Ramos (cell line): ENCODE results near the gene SLC7A6.

Source experiments
- in situ Hi-C: fragments of 300-500 bp; cut with MboI; formaldehyde crosslinking; loops from one replicate; pipeline ENCODE4 v1.14.3; 2022; ENCODE audit warnings: low sequenced_read_pairs; ENCODE audit not compliant: unreplicated experiment

Gene SLC7A6

DNA sequence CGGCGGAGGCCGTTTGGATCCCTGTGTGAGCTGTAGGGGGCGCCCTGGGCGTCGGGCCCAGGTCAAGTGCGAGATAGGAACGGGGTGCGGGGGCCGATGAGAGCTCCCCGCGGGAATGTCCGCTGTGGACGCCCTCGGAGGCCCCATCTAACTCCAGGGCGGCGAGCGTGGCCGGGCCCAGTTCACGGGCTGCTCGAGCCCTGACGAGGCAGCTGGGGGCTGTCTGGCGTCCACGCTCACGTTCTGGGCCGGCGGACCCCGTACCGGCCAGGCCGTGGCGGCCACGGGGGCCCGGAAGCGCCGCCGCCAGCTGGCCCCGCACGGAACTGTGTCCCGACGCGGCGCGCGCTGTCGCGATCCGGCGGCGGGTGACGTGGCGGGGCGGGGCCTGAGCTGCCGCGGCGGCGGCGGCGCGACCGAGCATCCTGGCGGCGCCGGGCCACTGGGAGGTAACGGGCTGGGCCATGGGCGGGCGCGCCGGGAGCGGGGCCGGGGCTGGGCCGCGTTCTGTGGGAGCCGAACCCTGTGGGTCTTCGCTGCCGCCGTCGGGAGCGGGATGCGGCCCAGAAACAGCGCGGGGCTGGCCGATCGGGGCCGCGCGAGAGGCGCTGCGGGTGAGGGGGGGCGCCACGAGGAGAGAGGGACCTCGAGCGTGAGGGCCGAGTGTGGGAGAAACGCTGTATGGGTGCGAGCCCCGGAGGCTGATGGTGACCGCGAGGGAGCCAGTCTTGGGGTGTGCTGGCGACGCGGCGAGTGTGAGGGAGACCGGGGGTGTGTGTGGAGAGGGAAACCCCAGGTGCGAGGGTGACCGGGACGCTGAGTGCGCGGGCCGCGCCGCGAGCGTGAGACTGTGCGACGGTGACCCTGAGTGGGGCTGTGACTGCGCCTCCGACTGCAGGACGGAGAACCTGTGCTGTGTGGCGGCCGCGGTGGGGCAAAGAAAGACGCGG lies at the start of gene SLC7A6:
Gene SLC7A6 (plus strand): TSS at position 399 of the 950 bp plus-strand sequence. CDS start 10,201 bp downstream, outside the sequence.
- in situ Hi-C loops = no loop called here

DNA sequence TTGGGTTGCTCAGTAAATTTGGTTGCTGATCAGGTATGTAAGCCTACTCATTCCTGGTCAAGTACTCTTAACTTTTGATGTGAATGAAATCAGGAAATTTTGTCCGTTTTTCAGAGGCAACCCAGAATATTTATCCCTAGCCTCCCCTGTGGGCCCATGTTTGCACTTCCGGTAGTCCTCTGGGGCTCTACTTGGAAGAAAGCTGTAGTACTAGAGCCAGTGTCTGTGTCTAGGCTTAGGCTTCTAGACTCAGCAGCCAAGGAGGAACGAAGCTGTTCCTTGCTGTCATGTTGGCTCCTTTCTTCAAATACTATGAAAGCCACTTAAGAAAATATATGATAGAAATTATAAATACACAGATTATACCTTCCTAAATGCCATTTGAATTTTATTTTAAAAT lies 49.6 kb upstream of the SLC7A6 start:
- in situ Hi-C loops = no loop called here

DNA sequence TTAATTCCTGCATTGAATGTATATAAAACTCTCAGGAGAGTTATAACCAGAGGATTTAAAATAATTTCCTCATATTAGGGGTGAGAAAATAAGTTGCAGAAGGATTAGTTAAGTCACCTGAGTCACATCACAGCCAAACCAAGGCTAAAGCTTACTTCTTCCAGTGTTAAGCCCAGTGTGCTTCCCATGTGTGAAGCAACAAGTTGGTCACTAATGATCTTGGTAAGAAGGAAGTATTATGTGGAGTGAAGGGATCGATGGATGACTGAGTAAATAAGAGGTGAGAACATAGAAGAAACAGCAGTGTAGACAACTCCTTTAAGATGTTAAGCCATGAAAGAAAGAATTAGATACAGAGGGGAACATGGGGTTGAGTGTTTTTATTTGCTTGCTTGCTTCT lies 49.0 kb upstream of the SLC7A6 start:
- in situ Hi-C loops = no loop called here

DNA sequence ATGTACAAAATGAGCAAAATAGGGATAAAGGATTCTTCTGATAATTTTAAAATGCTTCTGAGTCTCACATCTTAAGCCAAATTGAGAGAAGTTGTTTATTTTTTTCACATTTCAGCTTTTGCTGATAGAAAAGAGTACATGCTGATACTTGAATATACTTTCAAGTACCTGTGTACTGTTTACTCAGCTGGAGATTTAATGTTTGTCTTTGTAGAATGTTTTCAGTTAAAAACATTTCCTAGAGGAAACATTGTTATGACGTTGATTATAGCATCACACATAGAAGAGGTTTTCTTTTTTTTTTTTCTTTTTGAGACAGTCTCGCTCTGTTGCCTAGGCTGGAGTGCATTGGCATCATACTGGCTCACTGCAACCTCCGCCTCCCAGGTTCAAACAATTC lies 48.1 kb upstream of the SLC7A6 start:
- in situ Hi-C loops = no loop called here

DNA sequence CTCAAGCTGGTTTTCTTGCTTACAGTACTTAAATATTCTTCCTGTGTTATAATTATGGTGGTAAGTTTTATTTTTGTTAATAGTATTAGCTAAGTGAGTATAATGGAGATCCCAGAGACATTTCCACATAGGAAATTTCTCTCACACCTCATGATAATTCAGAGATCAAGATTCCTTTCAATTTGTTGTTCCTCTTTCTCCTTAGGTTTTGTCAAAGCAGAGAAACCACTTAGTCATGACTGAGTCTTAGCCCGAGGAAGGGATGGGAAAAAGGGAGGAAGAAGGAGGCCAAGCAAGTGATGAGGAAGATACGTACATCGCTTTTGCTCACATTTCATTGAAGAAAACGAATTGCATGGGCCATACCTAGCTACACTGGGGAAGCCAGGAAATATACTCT lies 46.8 kb upstream of the SLC7A6 start:
- in situ Hi-C loops = no loop called here

DNA sequence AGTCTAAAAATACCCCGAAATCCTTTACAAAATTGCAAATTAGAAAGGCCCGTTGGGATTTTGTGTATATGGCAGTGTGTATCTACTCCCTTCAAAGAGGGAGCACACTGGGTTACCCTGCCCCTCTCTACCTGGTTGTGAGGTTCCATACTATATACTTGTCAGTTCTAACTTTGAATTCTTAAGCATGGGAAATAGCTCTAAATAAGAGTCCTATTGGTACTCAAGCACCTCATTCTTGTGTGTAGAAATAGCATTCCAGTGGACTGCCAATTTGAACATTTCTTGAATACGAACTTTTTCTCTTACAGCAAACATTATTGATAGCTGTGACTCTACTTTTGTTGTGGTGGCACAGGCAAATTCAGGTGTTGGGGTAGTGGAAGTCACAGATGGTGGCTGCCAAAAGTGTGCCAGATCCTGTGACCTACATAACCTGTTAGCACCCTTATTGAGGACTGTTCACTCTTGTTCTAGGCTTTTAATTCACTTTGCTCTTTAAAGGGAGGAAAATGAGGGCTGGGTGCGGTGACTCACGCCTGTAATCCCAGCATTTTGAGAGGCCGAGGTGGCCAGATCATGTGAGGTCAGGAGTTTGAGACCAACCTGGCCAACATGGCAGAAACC lies 44.5 kb upstream of the SLC7A6 start:
- in situ Hi-C loops = loop anchor here (10.0 kb wide), 1 partner anchor 335 kb away; the partner anchor contains the start of gene NRN1L

DNA sequence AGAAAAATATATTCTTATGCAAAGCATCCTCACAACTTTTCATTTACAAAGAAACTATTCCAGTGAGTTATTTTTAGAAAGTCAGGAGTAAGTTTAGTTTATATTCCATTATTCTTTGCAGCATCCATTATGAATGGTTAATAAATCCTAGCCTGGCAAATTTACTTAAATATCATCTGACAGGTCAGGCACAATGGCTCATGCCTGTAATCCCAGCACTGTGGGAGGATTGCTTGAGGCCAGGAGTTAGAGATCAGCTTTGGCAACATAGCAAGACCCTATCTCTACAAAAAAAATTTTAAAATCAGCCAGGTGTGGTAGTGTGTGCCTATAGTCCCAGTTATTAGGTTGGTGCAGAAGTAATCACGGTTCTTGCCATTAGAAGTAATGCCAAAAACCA lies 41.3 kb upstream of the SLC7A6 start:
- in situ Hi-C loops = loop anchor here (10.0 kb wide), 1 partner anchor 338 kb away; the partner anchor contains the start of gene NRN1L

DNA sequence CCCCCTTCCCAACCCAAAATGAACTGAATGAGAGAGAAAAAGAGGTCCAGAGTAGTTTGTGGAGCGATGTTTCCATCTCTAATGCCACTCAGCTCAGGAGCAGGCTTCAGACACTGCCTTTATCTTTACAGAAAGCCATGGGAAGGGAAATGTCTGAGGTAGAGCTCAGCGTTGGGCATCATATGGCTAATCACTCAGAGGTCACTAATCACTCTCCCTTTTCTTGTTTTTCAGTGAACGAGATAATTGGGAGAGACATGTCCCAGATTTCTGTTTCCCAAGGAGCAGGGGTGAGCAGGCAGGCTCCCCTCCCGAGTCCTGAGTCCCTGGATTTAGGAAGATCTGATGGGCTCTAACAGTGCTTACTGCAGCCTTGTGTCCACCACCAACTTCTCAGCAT lies 38.2 kb upstream of the SLC7A6 start:
- in situ Hi-C loops = loop anchor here (10.0 kb wide), 1 partner anchor 341 kb away; the partner anchor contains the start of gene NRN1L

DNA sequence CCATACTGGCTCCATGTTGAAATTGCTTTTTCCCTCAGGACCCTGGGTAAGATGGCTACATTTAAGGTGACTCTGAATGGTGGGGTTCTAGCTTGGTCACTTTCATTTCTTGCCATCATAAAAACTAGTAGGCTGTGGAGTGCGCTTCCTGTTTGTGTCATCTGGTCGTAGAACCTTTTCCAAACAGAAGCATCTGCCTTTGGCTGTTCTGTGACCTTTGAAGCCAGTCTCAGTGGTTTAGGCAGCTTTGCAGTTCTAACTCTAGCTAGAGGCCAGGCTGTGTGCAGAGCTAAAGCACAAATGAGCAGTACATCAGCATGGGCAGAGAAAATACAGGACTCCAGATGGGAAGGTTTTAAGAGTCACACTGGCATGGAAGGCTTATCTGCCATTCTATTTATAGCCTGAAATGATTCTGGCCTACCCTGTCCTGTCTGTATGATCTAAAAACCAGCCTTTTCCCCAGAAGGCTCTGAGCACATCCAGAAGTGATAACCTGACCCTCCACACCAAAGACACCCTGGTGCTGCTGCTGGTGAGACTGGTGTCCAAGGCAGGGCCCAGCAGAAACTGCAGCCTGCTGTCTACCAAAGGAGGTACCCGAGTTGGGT lies 37.0 kb upstream of the SLC7A6 start:
- in situ Hi-C loops = loop anchor here (10.0 kb wide), 1 partner anchor 342 kb away; the partner anchor contains the start of gene NRN1L

DNA sequence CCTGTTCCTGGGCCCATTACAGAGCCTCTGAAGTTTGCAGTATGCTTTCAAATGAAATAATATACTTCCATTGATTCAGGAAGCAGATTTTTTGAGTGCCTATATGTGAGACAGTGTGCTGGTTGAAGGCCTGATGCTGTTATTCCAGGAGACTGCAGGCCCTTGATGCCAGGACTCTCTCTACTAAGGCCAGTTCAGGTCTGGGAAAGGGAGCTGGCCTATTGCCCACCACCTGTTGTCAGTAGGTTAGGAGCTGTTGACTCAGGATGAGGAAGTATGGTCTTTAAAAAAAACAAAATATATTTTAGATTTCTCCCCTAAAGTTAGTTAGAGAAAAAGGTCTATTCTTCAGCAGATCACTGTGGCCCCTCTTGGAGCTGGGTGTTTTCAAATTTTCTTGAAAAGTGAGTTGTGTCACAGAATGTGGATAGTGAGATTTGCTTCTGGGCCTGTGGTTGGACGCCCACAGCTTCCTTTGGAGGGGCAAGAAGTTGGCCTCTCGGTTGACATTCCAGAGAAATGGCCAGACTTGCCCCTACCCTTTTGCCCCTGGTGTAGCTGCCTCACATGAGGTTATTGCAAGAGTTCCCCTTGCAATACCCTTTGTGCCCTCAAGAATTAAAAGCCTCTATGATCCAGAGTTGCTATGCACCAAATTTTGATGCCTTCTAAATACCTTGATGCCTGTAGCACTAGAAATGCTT lies 36.3 kb upstream of the SLC7A6 start:
- in situ Hi-C loops = loop anchor here (10.0 kb wide), 1 partner anchor 343 kb away; the partner anchor contains the start of gene NRN1L

DNA sequence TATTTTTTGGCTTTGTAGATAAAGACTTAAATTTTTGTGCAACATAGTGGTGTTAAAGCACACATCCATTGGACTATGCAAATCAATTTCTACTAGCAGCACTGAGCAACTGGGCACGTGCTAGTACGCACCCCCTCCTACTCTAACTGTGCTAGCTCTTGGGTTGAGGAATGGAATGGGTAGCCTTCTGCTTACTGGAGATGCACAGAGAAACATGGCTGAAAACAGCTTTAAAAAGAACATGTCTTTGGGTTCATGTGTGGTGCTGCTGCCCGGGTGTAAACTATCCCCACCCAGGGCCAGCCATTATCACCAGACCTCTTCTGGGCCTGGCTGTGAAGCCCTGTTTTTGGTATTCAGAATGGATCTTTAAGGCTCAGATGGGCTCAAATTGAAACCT lies 35.7 kb upstream of the SLC7A6 start:
- in situ Hi-C loops = loop anchor here (10.0 kb wide), 1 partner anchor 344 kb away; the partner anchor contains the start of gene NRN1L

DNA sequence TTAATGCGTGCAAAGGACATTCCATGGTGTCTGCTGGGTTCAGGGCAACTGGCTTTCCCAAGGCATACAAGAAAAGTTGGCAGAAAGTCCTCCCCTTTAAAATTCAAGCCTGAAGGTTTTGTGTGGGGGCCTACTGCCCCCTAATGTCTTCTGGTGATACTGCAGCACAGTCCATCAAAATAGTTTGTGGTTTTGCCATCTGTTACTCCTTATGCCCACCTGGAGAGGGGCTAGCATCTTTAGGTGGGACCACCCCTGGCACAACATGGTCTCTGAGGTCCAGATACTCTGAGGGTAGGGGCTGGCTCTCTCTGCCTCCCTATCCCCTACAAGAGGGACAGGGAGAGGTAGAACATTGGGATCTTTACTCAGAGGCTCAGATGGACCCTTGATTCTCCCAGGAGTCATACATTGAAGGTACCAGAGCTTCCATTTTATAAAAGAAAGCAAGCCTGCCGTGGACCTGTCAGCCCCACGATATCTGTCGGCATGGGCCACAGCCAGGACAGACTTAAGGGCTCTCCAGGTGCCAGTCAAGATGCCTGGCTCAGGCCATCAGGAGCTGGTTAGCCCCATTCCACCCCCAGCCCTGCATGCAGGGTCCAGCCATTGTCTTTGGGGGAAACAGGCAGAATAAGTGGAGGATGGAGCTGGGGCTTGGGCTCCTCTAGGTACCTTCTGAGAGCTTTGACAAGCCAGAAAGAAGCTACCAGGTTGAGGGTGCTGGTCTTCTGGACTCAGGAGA lies 34.7 kb upstream of the SLC7A6 start:
- in situ Hi-C loops = loop anchor here (10.0 kb wide), 2 partner anchors 235 to 345 kb away; partner anchors contain the start of genes DPEP2 and NRN1L

DNA sequence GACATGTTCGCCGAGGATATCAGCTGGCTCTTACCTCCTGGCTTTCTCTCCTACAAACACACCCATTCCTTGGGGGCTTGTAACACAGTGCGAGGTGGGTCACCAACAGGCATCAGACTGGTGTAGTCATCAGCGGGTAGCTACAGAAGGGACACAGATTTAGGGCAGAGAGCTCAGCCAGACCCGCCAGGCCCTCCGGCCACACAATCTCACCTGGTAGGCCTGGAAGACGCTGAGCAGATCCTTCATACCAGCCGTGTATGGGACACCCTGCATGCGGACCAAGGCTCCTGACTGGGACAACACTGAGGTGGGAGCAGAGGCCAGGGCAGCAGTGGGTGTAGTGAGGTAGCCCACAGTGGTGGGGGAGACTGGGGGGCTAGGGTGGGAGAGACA lies 34.2 kb upstream of the SLC7A6 start:
- in situ Hi-C loops = loop anchor here (10.0 kb wide), 1 partner anchor 235 kb away; the partner anchor contains the start of gene DPEP2

DNA sequence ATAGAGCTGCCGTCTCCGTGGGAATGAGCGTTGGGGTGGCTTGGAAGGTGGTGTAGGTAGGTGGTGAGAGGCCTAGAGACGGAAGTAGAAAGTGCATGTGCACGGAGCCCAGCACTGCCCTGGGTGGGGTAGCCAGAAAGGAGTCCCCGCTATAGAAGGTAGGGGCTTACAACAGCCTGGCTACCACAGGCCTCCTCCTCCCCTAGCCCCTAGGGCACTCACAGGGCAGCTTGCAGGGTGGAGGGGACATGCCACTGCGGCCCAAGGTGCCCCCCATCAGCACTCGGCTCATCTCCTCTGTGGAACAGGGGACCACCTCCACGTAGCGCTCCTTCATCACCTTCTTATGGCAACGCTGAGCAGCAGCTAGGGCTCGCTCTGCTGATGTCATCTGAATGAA lies 33.4 kb upstream of the SLC7A6 start:
- in situ Hi-C loops = loop anchor here (10.0 kb wide), 1 partner anchor 236 kb away; the partner anchor contains the start of gene DPEP2

DNA sequence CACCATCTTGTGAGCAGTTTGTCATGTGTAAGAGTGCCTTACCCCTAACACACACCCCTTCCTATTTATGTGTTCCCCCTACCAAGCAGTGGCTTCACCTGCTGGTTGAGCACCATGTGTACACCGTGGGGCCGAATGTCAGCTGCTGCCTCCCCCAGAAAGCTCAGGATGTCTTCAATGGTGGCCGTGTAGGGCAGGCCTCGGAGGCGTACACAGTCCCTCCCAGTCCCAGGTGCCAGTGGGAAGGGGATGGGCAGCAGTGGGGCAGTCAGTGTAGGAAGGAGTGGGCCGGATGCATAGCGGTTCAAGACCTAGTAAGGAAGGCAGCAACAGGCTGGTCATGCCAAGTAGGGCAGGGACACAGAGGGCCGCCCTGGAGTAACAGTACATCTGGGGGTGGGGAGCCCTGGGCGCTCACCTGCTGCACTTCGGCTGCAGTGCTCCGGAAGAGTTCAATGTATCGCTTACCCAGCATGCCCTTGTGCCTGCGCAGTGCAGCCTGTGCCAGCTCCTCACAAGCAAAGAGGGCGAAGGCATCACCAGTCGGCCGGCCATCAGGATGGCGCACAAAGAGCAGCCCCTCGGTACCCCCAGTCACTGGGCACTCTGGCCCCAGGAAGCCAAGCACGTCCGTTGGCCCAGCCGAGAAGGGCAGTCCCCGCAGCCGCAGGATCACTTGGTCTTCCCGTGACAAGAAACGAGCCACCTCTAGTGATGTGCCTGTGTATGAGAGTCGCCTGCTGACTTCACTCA lies 32.8 kb upstream of the SLC7A6 start:
- in situ Hi-C loops = loop anchor here (10.0 kb wide), 1 partner anchor 237 kb away; the partner anchor contains the start of gene DPEP2

DNA sequence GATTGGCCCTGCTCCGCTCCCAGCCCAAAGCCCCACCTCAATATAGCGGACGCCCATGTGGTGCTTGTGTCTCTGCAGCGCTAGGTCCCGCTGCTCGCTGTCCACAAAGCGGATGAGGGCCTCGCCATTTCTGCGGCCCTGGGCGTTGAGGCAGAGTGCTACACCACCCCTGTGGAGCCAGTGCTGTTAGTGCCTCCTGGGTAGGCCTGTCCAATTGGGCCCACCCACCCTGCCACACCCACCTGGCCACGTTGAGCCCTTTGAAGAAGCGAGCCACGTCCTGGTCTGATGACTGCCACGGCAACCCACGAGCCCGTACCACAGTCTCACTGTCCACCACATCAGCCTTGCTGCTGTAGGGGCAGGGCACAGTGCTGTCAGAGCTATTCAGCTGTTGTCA lies 32.0 kb upstream of the SLC7A6 start:
- in situ Hi-C loops = loop anchor here (10.0 kb wide), 1 partner anchor 238 kb away; the partner anchor contains the start of gene DPEP2

DNA sequence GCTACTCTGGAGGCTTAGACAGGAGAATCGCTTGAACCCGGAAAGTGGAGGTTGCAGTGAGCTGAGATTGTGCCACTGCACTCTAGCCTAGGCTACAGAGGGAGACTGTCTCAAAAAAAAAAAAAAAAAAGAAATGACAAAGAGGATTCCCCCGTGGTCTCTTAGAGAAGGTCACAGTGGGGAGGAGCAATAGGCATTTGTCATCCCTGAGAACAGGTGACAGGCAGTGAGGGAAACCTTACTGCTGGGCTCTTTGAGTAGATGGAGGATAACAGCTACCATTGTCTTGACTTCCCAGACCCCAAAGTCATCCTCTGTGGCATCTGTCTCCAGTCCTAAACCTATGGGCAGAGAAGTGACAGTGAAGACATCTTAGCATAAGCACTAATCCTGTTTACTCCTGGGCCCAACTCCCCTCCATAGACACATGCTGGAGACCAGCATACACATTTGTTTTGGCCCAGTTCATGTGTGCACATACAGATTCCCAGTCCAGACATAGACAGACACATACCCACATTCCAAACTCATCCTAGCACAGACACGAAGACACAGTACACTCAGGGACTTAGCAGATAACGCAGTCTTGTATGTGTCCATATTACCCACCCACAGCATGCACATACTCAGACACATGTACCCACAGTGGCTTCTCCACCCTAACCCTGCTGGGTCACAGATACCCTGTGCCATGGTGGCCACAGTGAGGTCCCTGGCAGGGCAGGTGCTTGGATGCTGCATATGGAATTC lies 31.1 kb upstream of the SLC7A6 start:
- in situ Hi-C loops = loop anchor here (10.0 kb wide), 1 partner anchor 238 kb away; the partner anchor contains the start of gene DPEP2
